PC-9 (cell line): ENCODE results near the gene ETS1. TPM values are rescaled to one million over a fixed set of nuclear protein-coding genes. Genes with fewer than 3 reads are reported as not detected.

Experiments
- BruUV-seq: library from RNA; stranded (reverse); fragments of 400-500 nt; replicated peaks from 2 replicates; lab custom pipeline; 2021; lab: Mats Ljungman, UMichigan
- CTCF ChIA-PET: fragments of 300-600 bp; sonication (Branson Sonifier 250); formaldehyde crosslinking; loops from one replicate; lab custom pipeline; 2022; ENCODE audit warnings: antibody characterized with exemption; lab: Charles Lee
- POLR2A ChIA-PET: fragments of 300-600 bp; sonication (Branson Sonifier 250); formaldehyde crosslinking; loops from one replicate; lab custom pipeline; 2022; ENCODE audit warnings: antibody characterized with exemption; ENCODE audit not compliant: unreplicated experiment; lab: Charles Lee
- DNase-seq, 2 experiments: peaks; one replicate each; pipeline versions ENCODE4 v3.0.0 to v3.0.0-alpha.2; 2015 to 2022; ENCODE audit warnings: mixed read lengths in 1 of 2
- H2AFZ ChIP-seq: fragments of 200-600 bp; sonication (generic); 2 replicates; pipeline ENCODE4 v1.8.1; 2017; ENCODE audit warnings: antibody characterized with exemption
- H3F3A ChIP-seq: fragments of 200-600 bp; sonication (generic); 2 replicates; pipeline ENCODE4 v1.8.1; 2017; ENCODE audit warnings: antibody characterized with exemption, mild to moderate bottlenecking, low read depth; ENCODE audit not compliant: insufficient read depth
- H3K27ac ChIP-seq: fragments of 200-600 bp; sonication (generic); 2 replicates; pipeline ENCODE4 v1.6.1; 2016; ENCODE audit warnings: mixed run types
- H3K27me3 ChIP-seq: fragments of 200-600 bp; sonication (generic); 2 replicates; pipeline ENCODE4 v1.6.1; 2016; ENCODE audit warnings: low read depth, mixed run types; ENCODE audit not compliant: insufficient read depth
- H3K36me3 ChIP-seq: fragments of 200-600 bp; sonication (generic); 2 replicates; pipeline ENCODE4 v1.6.1; 2016; ENCODE audit warnings: low read depth, mixed run types
- H3K4me1 ChIP-seq: fragments of 200-600 bp; sonication (generic); replicated peaks from 2 replicates; pipeline ENCODE4 v1.6.1; 2016; ENCODE audit warnings: mixed run types; ENCODE audit not compliant: insufficient read depth
- H3K4me2 ChIP-seq: fragments of 200-600 bp; sonication (generic); 2 replicates; pipeline ENCODE4 v1.6.1; 2017; ENCODE audit warnings: mixed run types
- H3K4me3 ChIP-seq: fragments of 200-600 bp; sonication (generic); 2 replicates; pipeline ENCODE4 v1.6.1; 2016; ENCODE audit warnings: mixed run types
- H3K79me2 ChIP-seq: fragments of 200-600 bp; sonication (generic); 2 replicates; pipeline ENCODE4 v1.6.1; 2017; ENCODE audit warnings: low read depth, mixed run types
- H3K9me2 ChIP-seq: fragments of 200-600 bp; sonication (generic); 2 replicates; pipeline ENCODE4 v1.8.1; 2017; ENCODE audit warnings: mild to moderate bottlenecking; ENCODE audit not compliant: insufficient read depth
- H3K9me3 ChIP-seq: fragments of 200-600 bp; sonication (generic); 2 replicates; pipeline ENCODE4 v1.8.1; 2016; ENCODE audit warnings: low read depth; ENCODE audit not compliant: insufficient read depth
- H4K20me1 ChIP-seq: fragments of 200-600 bp; sonication (generic); 2 replicates; pipeline ENCODE4 v1.8.1; 2017; ENCODE audit not compliant: insufficient read depth
- EZH2 ChIP-seq: fragments of 200-600 bp; sonication (generic); IDR thresholded peaks from 2 replicates; pipeline ENCODE4 v1.8.0; 2017; ENCODE audit warnings: antibody characterized with exemption, low read depth
- intact Hi-C: fragments of 100-400 bp; cut with micrococcal nuclease; formaldehyde crosslinking; loops from one replicate; pipeline ENCODE4 v1.10.0; 2022; ENCODE audit not compliant: unreplicated experiment
- total RNA-seq: library from RNA; stranded (reverse); gene quantifications from 2 replicates; pipeline ENCODE4 v1.2.3, GENCODE V29; 2021
- TF ChIP-seq, protein P1 (sequence below): fragments of 200-600 bp; sonication (generic); conservative IDR thresholded peaks from 2 replicates; pipeline ENCODE4 v1.6.1; 2017; ENCODE audit warnings: mixed run types, antibody characterized with exemption, mild to moderate bottlenecking, moderate library complexity

Gene ETS1
- total RNA-seq, 1 experiment from 2014 or later = 23.3 TPM

DNA sequence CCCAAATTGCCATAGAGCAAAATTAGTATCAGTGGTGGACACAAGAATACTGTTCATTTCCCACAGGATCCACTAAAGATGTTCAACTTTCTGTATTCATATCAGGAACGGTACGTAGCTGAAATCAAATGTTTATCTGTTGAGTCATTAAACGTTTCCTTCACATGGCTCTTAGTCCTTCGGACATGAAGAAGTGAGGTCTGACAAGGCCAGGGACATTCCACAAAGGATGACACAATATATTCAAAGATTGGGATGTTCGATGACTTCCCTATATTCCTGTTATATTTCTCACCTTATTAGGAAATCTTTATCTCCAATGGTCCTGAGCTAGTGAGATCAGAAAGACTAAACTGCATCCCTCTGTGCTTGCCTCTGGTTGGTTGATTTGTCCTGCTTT lies 129.0 kb downstream of the ETS1 start:
- Histone ChIP-seq H3K4me2 (no peak overlapping the region), H3K27ac (no peak overlapping the region)

DNA sequence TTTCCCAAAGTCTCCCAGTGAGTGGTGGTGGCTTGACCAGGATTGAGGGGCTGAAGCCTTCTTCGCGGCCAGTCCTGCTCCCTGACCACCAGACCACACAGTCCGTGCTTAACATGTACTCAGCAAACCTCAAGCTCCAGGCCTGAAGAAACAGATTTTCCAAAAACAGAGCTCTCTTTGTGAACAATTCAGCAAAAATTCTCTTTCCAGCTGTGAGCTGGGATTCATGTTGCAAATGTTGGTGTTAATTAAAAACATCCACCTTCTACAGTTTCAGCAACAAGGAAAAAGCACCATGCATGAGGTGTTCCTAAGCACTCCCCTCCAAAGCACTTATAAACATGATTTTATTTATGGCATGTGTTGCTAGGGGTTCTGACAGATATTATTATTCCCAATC lies 129.5 kb downstream of the ETS1 start:
- H3K27me3 ChIP-seq = no peaks in the 10 kb centered on the region
- intact Hi-C loops = no loop called here
- H3K79me2 ChIP-seq = no peaks in the 10 kb centered on the region
- no peak overlapping the region for H2AFZ ChIP-seq
- H3K9me2 ChIP-seq = no peaks in the 10 kb centered on the region
- H4K20me1 ChIP-seq = no peaks in the 10 kb centered on the region
- H3K4me1 ChIP-seq = no peaks in the 10 kb centered on the region
- no peak overlapping the region for H3K4me2 ChIP-seq
- no peaks in the 10 kb centered on the region for H3K9me3 ChIP-seq
- DNase-seq = no peak
- ChIA-PET POLR2A (no interaction called here), CTCF (interaction anchor here (0.8 kb wide), 1 partner anchor 286 kb away, joined by 5 read pairs; no protein-coding TSS in a partner anchor)
- TF ChIP-seq EZH2 = no peak
- no peak overlapping the region for H3K4me3 ChIP-seq
- H3F3A ChIP-seq = no peaks in the 10 kb centered on the region
- H3K36me3 ChIP-seq = peaks cover 11% of the 10 kb centered on the region
- no TSS peak for BruUV-seq
- no peak overlapping the region for H3K27ac ChIP-seq

More for the DNA sequence above, 129.0 kb downstream of the ETS1 start:
- ChIA-PET POLR2A (no interaction called here), CTCF (interaction anchor here (0.8 kb wide), 1 partner anchor 286 kb away, joined by 5 read pairs; no protein-coding TSS in a partner anchor)
- Histone ChIP-seq H3K9me2 (no peaks in the 10 kb centered on the region), H4K20me1 (no peaks in the 10 kb centered on the region), H3K4me3 (no peak overlapping the region), H3K9me3 (no peaks in the 10 kb centered on the region), H3K4me1 (no peaks in the 10 kb centered on the region), H2AFZ (no peak overlapping the region), H3K79me2 (no peaks in the 10 kb centered on the region), H3K36me3 (peaks cover 14% of the 10 kb centered on the region), H3F3A (no peaks in the 10 kb centered on the region), H3K27me3 (no peaks in the 10 kb centered on the region)
- intact Hi-C loops = no loop called here
- no TSS peak for BruUV-seq
- DNase-seq = no peak
- TF ChIP-seq EZH2 = no peak
- TF ChIP-seq, protein P1, sequence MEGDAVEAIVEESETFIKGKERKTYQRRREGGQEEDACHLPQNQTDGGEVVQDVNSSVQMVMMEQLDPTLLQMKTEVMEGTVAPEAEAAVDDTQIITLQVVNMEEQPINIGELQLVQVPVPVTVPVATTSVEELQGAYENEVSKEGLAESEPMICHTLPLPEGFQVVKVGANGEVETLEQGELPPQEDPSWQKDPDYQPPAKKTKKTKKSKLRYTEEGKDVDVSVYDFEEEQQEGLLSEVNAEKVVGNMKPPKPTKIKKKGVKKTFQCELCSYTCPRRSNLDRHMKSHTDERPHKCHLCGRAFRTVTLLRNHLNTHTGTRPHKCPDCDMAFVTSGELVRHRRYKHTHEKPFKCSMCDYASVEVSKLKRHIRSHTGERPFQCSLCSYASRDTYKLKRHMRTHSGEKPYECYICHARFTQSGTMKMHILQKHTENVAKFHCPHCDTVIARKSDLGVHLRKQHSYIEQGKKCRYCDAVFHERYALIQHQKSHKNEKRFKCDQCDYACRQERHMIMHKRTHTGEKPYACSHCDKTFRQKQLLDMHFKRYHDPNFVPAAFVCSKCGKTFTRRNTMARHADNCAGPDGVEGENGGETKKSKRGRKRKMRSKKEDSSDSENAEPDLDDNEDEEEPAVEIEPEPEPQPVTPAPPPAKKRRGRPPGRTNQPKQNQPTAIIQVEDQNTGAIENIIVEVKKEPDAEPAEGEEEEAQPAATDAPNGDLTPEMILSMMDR = no peak

DNA sequence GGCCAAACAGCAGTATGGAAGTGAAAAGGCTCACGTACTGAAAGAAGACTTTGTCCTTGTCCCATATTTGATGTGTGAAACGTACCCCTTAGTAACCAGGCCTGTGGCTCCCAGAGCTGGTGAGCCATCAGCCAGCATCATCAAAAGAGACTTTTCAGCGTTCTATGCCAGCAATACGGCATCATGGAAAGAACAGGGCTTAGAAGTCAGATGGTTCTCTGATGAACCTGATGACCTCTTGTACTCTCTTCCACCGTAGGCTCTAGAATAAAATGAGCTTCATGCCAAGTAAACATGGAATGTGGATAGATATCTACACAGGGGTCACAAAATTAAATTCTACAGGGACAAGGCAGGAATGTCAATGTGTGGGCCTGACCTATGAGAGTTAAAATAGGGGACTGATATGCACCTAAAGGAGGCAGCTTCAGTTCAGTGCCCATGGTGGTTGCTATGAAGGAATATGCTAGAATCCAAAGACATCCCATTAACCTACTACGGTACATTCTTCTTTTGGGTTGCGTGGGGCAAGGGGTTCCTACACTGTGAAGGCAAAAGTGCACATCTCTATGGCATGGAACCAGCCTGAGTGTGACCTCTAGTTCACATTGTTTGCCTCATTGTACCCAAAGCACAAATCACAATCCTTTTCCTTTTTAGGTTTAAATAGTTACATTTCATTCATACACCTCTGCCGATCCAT lies 130.6 kb downstream of the ETS1 start:
- intact Hi-C loops = no loop called here
- no peak for DNase-seq
- Histone ChIP-seq H3K27me3 (no peaks in the 10 kb centered on the region), H3K4me1 (no peaks in the 10 kb centered on the region), H3K27ac (no peak overlapping the region), H3K79me2 (no peaks in the 10 kb centered on the region), H3K9me2 (no peaks in the 10 kb centered on the region), H3K36me3 (peaks cover 4% of the 10 kb centered on the region; the same call in 1 of the 2 replicates), H3K4me3 (no peak overlapping the region), H3K9me3 (no peaks in the 10 kb centered on the region), H2AFZ (no peak overlapping the region), H4K20me1 (no peaks in the 10 kb centered on the region), H3F3A (no peaks in the 10 kb centered on the region), H3K4me2 (no peak overlapping the region)
- POLR2A ChIA-PET = no interaction called here
- CTCF ChIA-PET = no interaction called here
- no TSS peak for BruUV-seq
- no peak for TF ChIP-seq EZH2
- TF ChIP-seq, protein P1 = no peak
